ENCODE measurements around the gene KDM4E.

The KDM4E gene

DNA sequence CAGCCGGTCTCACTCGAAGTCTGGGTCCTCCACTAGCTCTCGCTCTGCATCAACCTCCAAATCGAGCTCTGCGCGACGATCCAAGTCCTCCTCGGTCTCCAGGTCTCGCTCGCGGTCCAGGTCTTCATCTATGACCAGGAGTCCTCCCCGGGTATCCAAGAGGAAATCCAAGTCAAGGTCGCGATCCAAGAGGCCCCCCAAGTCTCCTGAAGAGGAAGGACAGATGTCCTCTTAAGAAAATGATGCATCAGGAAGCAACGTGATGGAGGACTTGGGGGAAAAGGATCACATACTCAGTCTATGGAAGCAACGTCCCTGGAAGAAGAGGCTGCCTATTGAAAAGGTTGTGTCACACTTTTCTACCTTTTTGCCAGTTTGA lies 42.8 kb downstream of the KDM4E start:
- Histone ChIP-seq H3K27me3 (ENCODE audit: control insufficient read depth, insufficient read depth, low read length) (no peaks in the 10 kb centered on the region), H3K4me3 (ENCODE audit: low read length) (peak overlapping the region; percentile 57), H3K4me1 (ENCODE audit: control insufficient read depth, insufficient read depth, low read length) (no peaks in the 10 kb centered on the region), H3K9me3 (ENCODE audit: control insufficient read depth, insufficient read depth, low read length) (no peaks in the 10 kb centered on the region), H3K36me3 (ENCODE audit: control insufficient read depth, insufficient read depth, low read length) (no peaks in the 10 kb centered on the region), H3K27ac (ENCODE audit: low read length) (no peak overlapping the region)
- DNase-seq (ENCODE audit: low read depth, low spot score), result no peak
- WGBS (ENCODE audit: insufficient coverage, insufficient read length), result no CpG with 5 or more reads among the region's 16 CpGs

DNA sequence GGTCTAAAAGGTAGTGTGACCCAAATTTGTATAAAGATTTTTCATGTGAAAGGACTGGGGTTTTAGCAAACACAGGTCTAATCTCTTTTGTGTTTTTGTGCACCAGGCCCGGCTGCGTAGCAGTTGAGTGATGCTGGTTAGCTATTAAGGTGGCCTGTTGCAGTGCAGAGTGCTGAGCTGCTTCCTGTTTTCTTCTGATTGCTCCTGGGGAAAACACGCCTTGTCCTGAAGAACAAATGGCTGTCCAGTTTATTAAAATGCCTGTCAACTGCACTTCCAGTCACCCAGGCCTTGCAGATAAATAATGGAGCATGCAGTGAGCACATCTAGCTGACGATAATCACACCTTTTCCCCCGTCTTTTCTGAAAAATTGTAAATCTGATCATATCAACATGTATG lies 43.5 kb downstream of the KDM4E start:
- H3K27me3 ChIP-seq (ENCODE audit: control insufficient read depth, insufficient read depth, low read length), result no peaks in the 10 kb centered on the region
- DNase-seq (ENCODE audit: low read depth, low spot score), result no peak
- WGBS (ENCODE audit: insufficient coverage, insufficient read length), result no CpG with 5 or more reads among the region's 5 CpGs
- peak overlapping the region; percentile 19; the same call in 1 of the 2 replicates for H3K4me3 ChIP-seq (ENCODE audit: low read length)
- no peaks in the 10 kb centered on the region for H3K4me1 ChIP-seq (ENCODE audit: control insufficient read depth, insufficient read depth, low read length)
- H3K36me3 ChIP-seq (ENCODE audit: control insufficient read depth, insufficient read depth, low read length), result no peaks in the 10 kb centered on the region
- no peaks in the 10 kb centered on the region for H3K9me3 ChIP-seq (ENCODE audit: control insufficient read depth, insufficient read depth, low read length)
- no peak overlapping the region for H3K27ac ChIP-seq (ENCODE audit: low read length)

DNA sequence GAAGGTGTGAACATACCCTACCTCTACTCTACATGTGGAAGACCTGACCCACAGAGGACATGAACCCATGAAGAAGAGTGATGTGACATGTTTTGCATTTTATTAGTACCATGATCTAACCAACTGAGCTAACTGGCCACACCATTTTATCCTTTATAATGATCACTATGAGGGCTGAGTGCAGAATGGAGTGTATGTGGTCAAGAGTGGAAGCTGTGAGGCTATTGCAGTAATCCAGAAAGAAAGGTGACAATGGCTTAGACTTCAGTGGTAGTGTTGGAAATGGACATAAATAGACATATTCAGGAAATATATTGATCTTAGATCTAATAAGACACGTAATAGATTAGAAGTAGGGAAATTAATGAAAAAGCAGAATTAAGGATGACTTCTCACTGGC lies 45.4 kb downstream of the KDM4E start:
- Histone ChIP-seq H3K27me3 (ENCODE audit: control insufficient read depth, insufficient read depth, low read length) (no peaks in the 10 kb centered on the region), H3K4me1 (ENCODE audit: control insufficient read depth, insufficient read depth, low read length) (no peaks in the 10 kb centered on the region), H3K9me3 (ENCODE audit: control insufficient read depth, insufficient read depth, low read length) (no peaks in the 10 kb centered on the region), H3K4me3 (ENCODE audit: low read length) (no peak overlapping the region), H3K27ac (ENCODE audit: low read length) (no peak overlapping the region), H3K36me3 (ENCODE audit: control insufficient read depth, insufficient read depth, low read length) (no peaks in the 10 kb centered on the region)
- no CpG with 5 or more reads among the region's 1 CpG for WGBS (ENCODE audit: insufficient coverage, insufficient read length)
- DNase-seq (ENCODE audit: low read depth, low spot score), result no peak

DNA sequence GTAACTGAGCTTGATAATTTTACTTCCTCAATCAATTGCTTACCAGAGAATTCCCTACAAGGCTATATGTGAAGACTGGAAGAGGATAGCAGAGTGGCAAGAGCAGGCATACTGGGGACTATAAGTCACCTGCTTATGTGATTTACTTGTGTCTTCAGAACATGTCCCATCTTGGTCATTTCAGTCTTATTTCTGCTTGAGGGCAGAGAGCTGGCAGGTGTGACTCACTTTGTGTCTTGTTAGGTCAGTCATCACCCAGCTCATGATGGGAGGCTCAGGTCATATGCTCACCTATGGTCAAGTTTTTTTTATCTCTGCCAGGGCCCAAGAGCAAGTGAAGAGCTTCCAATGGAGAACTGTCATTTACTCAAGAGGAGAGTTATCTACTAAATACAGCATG lies 47.9 kb downstream of the KDM4E start:
- Histone ChIP-seq H3K4me3 (ENCODE audit: low read length) (no peak overlapping the region), H3K9me3 (ENCODE audit: control insufficient read depth, insufficient read depth, low read length) (no peaks in the 10 kb centered on the region), H3K36me3 (ENCODE audit: control insufficient read depth, insufficient read depth, low read length) (no peaks in the 10 kb centered on the region), H3K4me1 (ENCODE audit: control insufficient read depth, insufficient read depth, low read length) (no peaks in the 10 kb centered on the region), H3K27me3 (ENCODE audit: control insufficient read depth, insufficient read depth, low read length) (no peaks in the 10 kb centered on the region), H3K27ac (ENCODE audit: low read length) (no peak overlapping the region)
- DNase-seq (ENCODE audit: low read depth, low spot score), result no peak

DNA sequence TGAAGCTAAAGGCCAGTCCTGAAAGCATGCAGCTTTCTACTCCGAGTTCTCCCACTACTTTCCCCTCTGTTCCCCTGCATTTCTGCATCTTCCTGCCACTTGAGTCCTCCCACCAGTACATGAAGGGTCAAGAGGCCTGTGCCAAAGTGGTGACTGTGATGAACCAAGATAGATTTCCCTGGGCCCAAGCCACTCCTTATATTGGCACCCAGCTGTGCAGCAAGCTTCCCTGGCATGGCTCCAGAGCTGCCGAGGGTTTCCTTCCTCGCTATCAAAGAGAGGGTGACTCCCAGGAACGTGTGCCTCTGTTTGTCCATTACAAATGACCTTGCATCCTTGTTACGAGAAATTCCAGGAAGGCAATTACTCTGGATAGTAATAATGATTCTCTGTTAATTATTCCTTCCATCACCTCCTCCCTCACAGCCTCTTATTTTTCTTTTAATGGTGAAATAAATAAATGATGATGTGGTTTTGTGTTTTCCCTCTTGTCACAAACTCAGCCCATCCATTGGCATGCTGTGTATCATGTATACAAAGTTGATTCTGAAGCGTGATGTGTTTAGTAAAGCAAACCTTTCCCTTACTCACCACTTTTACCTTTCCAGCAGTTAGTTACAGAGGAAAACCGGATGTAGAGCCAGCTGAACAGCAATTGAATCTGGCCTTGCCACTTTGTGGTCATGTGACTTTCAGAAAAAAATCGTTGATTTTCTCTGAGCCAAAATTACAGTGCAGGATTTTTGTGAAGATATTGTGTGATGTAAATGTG lies 49.9 kb downstream of the KDM4E start:
- H3K4me3 ChIP-seq (ENCODE audit: low read length), result no peak overlapping the region
- no CpG with 5 or more reads among the region's 8 CpGs for WGBS (ENCODE audit: insufficient coverage, insufficient read length)
- no peaks in the 10 kb centered on the region for H3K27me3 ChIP-seq (ENCODE audit: control insufficient read depth, insufficient read depth, low read length)
- H3K27ac ChIP-seq (ENCODE audit: low read length), result no peak overlapping the region
- H3K4me1 ChIP-seq (ENCODE audit: control insufficient read depth, insufficient read depth, low read length), result no peaks in the 10 kb centered on the region
- H3K9me3 ChIP-seq (ENCODE audit: control insufficient read depth, insufficient read depth, low read length), result no peaks in the 10 kb centered on the region
- DNase-seq (ENCODE audit: low read depth, low spot score), result no peak
- H3K36me3 ChIP-seq (ENCODE audit: control insufficient read depth, insufficient read depth, low read length), result no peaks in the 10 kb centered on the region

DNA sequence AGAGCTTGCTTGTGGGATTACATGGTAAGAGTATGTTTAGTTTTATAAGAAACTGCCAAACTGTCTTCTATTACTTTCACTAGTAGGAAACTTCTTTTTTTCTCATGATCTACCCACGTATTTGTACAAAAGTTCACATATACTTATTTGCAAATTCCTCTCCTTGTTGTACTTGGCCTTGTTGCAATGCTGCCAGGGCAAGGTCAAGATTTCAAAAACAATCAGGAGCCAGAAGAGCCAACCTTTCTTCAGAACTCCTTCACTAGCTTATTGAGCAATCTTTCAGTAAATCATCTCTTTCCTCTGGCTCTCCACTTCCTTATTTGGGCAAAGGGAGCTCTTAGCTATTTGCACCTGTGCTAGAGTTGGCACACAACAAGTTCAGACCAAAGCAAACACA lies 51.4 kb downstream of the KDM4E start:
- no peaks in the 10 kb centered on the region for H3K27me3 ChIP-seq (ENCODE audit: control insufficient read depth, insufficient read depth, low read length)
- no peaks in the 10 kb centered on the region for H3K36me3 ChIP-seq (ENCODE audit: control insufficient read depth, insufficient read depth, low read length)
- peaks cover under 1% of the 10 kb centered on the region; the same call in 1 of the 2 replicates for H3K4me1 ChIP-seq (ENCODE audit: control insufficient read depth, insufficient read depth, low read length)
- no peak for DNase-seq (ENCODE audit: low read depth, low spot score)
- WGBS (ENCODE audit: insufficient coverage, insufficient read length), result no CpG with 5 or more reads among the region's 1 CpG
- H3K27ac ChIP-seq (ENCODE audit: low read length), result no peak overlapping the region
- H3K9me3 ChIP-seq (ENCODE audit: control insufficient read depth, insufficient read depth, low read length), result no peaks in the 10 kb centered on the region
- no peak overlapping the region for H3K4me3 ChIP-seq (ENCODE audit: low read length)

DNA sequence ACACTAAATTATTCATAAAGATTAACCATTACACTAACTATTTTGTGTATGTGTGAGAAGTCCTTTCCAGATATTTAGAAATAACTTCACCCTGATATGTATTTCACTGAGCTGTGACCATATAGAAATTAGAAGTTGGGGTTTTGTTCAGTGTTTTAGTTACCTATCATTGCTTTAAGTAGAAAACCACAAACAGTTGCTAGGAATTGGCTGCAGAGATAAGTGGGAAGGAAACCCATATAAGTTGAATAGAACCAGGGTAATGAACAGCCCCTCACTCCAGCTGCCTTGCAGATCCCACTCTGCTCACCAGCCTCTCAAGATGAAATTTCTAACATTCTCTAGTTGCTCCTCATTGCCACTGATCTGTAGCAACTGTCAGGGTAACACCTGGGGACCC lies 51.9 kb downstream of the KDM4E start:
- no peaks in the 10 kb centered on the region for H3K36me3 ChIP-seq (ENCODE audit: control insufficient read depth, insufficient read depth, low read length)
- no peaks in the 10 kb centered on the region for H3K9me3 ChIP-seq (ENCODE audit: control insufficient read depth, insufficient read depth, low read length)
- no peak overlapping the region for H3K4me3 ChIP-seq (ENCODE audit: low read length)
- H3K4me1 ChIP-seq (ENCODE audit: control insufficient read depth, insufficient read depth, low read length), result peaks cover 3% of the 10 kb centered on the region; the same call in 1 of the 2 replicates
- no peak overlapping the region for H3K27ac ChIP-seq (ENCODE audit: low read length)
- no peak for DNase-seq (ENCODE audit: low read depth, low spot score)
- H3K27me3 ChIP-seq (ENCODE audit: control insufficient read depth, insufficient read depth, low read length), result no peaks in the 10 kb centered on the region
